Neuron (in vitro differentiated cells): Measurements from ENCODE around the gene PSMB7.
"Not testable (repeated sequence)": the region's sequence is repeated elsewhere in the genome, so short reads cannot be mapped to it uniquely, and the experiment has no call there.

Experiments used
- H2AFZ ChIP-seq: one replicate; pipeline ENCODE4 v1.6.1; 2013; ENCODE audit warnings: low read depth, mild to moderate bottlenecking, inconsistent platforms, low read length, moderate library complexity
- H3K27me3 ChIP-seq: one replicate; pipeline ENCODE4 v1.6.1; 2013; ENCODE audit warnings: low read length; ENCODE audit not compliant: insufficient read depth
- H3K36me3 ChIP-seq: one replicate; pipeline ENCODE4 v1.6.1; 2013; ENCODE audit warnings: low read length; ENCODE audit not compliant: insufficient read depth
- H3K4me1 ChIP-seq: one replicate; pipeline ENCODE4 v1.6.1; 2013; ENCODE audit warnings: low read length; ENCODE audit not compliant: insufficient read depth
- H3K4me3 ChIP-seq: 2 replicates; pipeline ENCODE4 v1.5.1; 2013; ENCODE audit warnings: mild to moderate bottlenecking, low read length, moderate library complexity
- H3K9me3 ChIP-seq: one replicate; pipeline ENCODE4 v1.6.1; 2013; ENCODE audit warnings: low read length

Gene PSMB7

GRCh38 chr9:124439086-124439485 is 23.8 kb upstream of the PSMB7 start:
- Histone ChIP-seq H3K9me3 (peaks cover 1% of the 10 kb centered on the region), H3K4me3 (no peak overlapping the region), H3K36me3 (no peaks in the 10 kb centered on the region), H2AFZ (no peak overlapping the region), H3K27me3 (no peaks in the 10 kb centered on the region), H3K4me1 (no peaks in the 10 kb centered on the region)

GRCh38 chr9:124438091-124438490 is 22.8 kb upstream of the PSMB7 start:
- Histone ChIP-seq H3K27me3 (no peaks in the 10 kb centered on the region), H3K36me3 (no peaks in the 10 kb centered on the region), H2AFZ (no peak overlapping the region), H3K9me3 (peaks cover 1% of the 10 kb centered on the region), H3K4me1 (no peaks in the 10 kb centered on the region), H3K4me3 (no peak overlapping the region)

- no peaks in the 10 kb centered on the region for H3K27me3 ChIP-seq
- H2AFZ ChIP-seq: no peak overlapping the region
- H3K36me3 ChIP-seq: no peaks in the 10 kb centered on the region
- H3K4me1 ChIP-seq: no peaks in the 10 kb centered on the region
- H3K9me3 ChIP-seq: no peaks in the 10 kb centered on the region
- no peak overlapping the region for H3K4me3 ChIP-seq
Observed at GRCh38 chr9:124437086-124437485, 21.8 kb upstream of the PSMB7 start.

GRCh38 chr9:124436320-124436719 is 21.1 kb upstream of the PSMB7 start:
- Histone ChIP-seq H3K4me3 (no peak overlapping the region), H2AFZ (no peak overlapping the region), H3K9me3 (no peaks in the 10 kb centered on the region), H3K4me1 (no peaks in the 10 kb centered on the region), H3K27me3 (no peaks in the 10 kb centered on the region), H3K36me3 (no peaks in the 10 kb centered on the region)

- H3K9me3 ChIP-seq: no peaks in the 10 kb centered on the region
- no peak overlapping the region for H3K4me3 ChIP-seq
- H3K4me1 ChIP-seq: peaks cover 4% of the 10 kb centered on the region
- H3K36me3 ChIP-seq: no peaks in the 10 kb centered on the region
- H3K27me3 ChIP-seq: no peaks in the 10 kb centered on the region
- H2AFZ ChIP-seq: no peak overlapping the region
Observed at GRCh38 chr9:124429530-124429867, 14.3 kb upstream of the PSMB7 start.

- H2AFZ ChIP-seq: no peak overlapping the region
- H3K9me3 ChIP-seq: no peaks in the 10 kb centered on the region
- peaks cover 4% of the 10 kb centered on the region for H3K4me1 ChIP-seq
- peaks cover 5% of the 10 kb centered on the region for H3K27me3 ChIP-seq
- no peak overlapping the region for H3K4me3 ChIP-seq
- H3K36me3 ChIP-seq: no peaks in the 10 kb centered on the region
Observed at GRCh38 chr9:124428751-124429529, 13.7 kb upstream of the PSMB7 start.

- no peak overlapping the region for H3K4me3 ChIP-seq
Observed at GRCh38 chr9:124427281-124427680, 12.0 kb upstream of the PSMB7 start.

GRCh38 chr9:124426361-124426760 is 11.1 kb upstream of the PSMB7 start:
- Histone ChIP-seq H3K36me3 (no peaks in the 10 kb centered on the region), H3K4me3 (no peak overlapping the region)

More at GRCh38 chr9:124427281-124427680, 12.0 kb upstream of the PSMB7 start:
- peaks cover 16% of the 10 kb centered on the region for H3K27me3 ChIP-seq
- H3K9me3 ChIP-seq: no peaks in the 10 kb centered on the region
- H3K36me3 ChIP-seq: no peaks in the 10 kb centered on the region
- no peak overlapping the region for H2AFZ ChIP-seq
- H3K4me1 ChIP-seq: peaks cover 4% of the 10 kb centered on the region

GRCh38 chr9:124425733-124426132 is 10.5 kb upstream of the PSMB7 start:
- H3K27me3 ChIP-seq: peaks cover 16% of the 10 kb centered on the region
- H2AFZ ChIP-seq, H3K9me3 ChIP-seq, H3K4me1 ChIP-seq, H3K36me3 ChIP-seq, H3K4me3 ChIP-seq: not testable (repeated sequence)

More at GRCh38 chr9:124426361-124426760, 11.1 kb upstream of the PSMB7 start:
- H3K9me3 ChIP-seq: no peaks in the 10 kb centered on the region
- peaks cover 4% of the 10 kb centered on the region for H3K4me1 ChIP-seq
- H3K27me3 ChIP-seq: peaks cover 16% of the 10 kb centered on the region
- H2AFZ ChIP-seq: no peak overlapping the region

GRCh38 chr9:124423591-124423990 is 8.3 kb upstream of the PSMB7 start:
- Histone ChIP-seq H3K9me3 (no peaks in the 10 kb centered on the region), H2AFZ (no peak overlapping the region), H3K4me3 (no peak overlapping the region), H3K27me3 (peaks cover 16% of the 10 kb centered on the region), H3K4me1 (peaks cover 4% of the 10 kb centered on the region), H3K36me3 (no peaks in the 10 kb centered on the region)

GRCh38 chr9:124423155-124423554 is 7.9 kb upstream of the PSMB7 start:
- Histone ChIP-seq H3K4me3 (no peak overlapping the region), H2AFZ (no peak overlapping the region), H3K4me1 (peaks cover 4% of the 10 kb centered on the region), H3K9me3 (no peaks in the 10 kb centered on the region), H3K36me3 (no peaks in the 10 kb centered on the region), H3K27me3 (peaks cover 16% of the 10 kb centered on the region)

GRCh38 chr9:124420991-124421543 is 5.8 kb upstream of the PSMB7 start:
- no peaks in the 10 kb centered on the region for H3K9me3 ChIP-seq
- H3K4me1 ChIP-seq: peaks cover under 1% of the 10 kb centered on the region
- peaks cover 16% of the 10 kb centered on the region for H3K27me3 ChIP-seq
- no peaks in the 10 kb centered on the region for H3K36me3 ChIP-seq
- H3K4me3 ChIP-seq: no peak overlapping the region
- no peak overlapping the region for H2AFZ ChIP-seq

GRCh38 chr9:124419832-124420489 is 4.7 kb upstream of the PSMB7 start:
- H3K27me3 ChIP-seq: peaks cover 16% of the 10 kb centered on the region
- no peaks in the 10 kb centered on the region for H3K36me3 ChIP-seq
- H3K4me3 ChIP-seq: no peak overlapping the region
- peaks cover 2% of the 10 kb centered on the region for H3K4me1 ChIP-seq
- H3K9me3 ChIP-seq: no peaks in the 10 kb centered on the region
- no peak overlapping the region for H2AFZ ChIP-seq
